OCI-LY1 (cell line): Measurements from ENCODE around the gene FHL3.

Experiments used
- CTCF ChIP-seq: fragments of 200-600 bp; sonication (generic), shearing (Covaris generic); IDR thresholded peaks from 2 replicates; pipeline ENCODE4 v1.5.1; 2017; ENCODE audit warnings: mild to moderate bottlenecking, antibody characterized with exemption, low read length, moderate library complexity, mixed read lengths
- EZH2 ChIP-seq: fragments of 200-600 bp; sonication (generic), shearing (Covaris generic); IDR thresholded peaks from 2 replicates; pipeline ENCODE4 v1.8.0; 2017; ENCODE audit warnings: borderline replicate concordance, mixed run types, mild to moderate bottlenecking, antibody characterized with exemption, low read length, moderate library complexity, mixed read lengths

GRCh38 chr1:38009841-38010180, 4.5 kb upstream of the FHL3 start:
- TF ChIP-seq CTCF, result no peak
- TF ChIP-seq EZH2, result no peak
